ENCODE measurements around the gene GTF2IRD1. TPM values are rescaled to one million over a fixed set of nuclear protein-coding genes. Genes with fewer than 3 reads are reported as not detected.

Gene GTF2IRD1
- polyA plus RNA-seq, 1 of the 3 experiments (the other 2 are of a cell fraction): 26.4 TPM

GRCh38 chr7:74505471-74506324 is 52.0 kb downstream of the GTF2IRD1 start:
- POLR2A ChIA-PET: interaction anchor here (0.6 to 1.4 kb wide), 11 partner anchors 8 to 151 kb away, joined by 3 to 8 read pairs (median 4); partner anchors contain the start of gene GTF2I
- TF ChIP-seq EP300 (IDR thresholded peaks at IDR 0.05; ENCODE audit: borderline replicate concordance in 1 of 2, low read depth in 1 of 2, low read length in 1 of 2) (peak in 1 of 2 experiments; percentile 98; a peak in 2 of 4 replicates), REST (IDR thresholded peaks at IDR 0.05; ENCODE audit: low read depth, low read length) (no peak), GATA2 (CRISPR knock-in tag; IDR thresholded peaks at IDR 0.05) (peak; percentile 78; the same call in 1 of the 2 replicates), POLR2AphosphoS5 (IDR thresholded peaks at IDR 0.05; ENCODE audit: low read depth, low read length) (peak; percentile 40; the same call in 1 of the 2 replicates), CHD2 (IDR thresholded peaks at IDR 0.05; ENCODE audit: low read length, partially characterized antibody) (peak; percentile 94), NRF1 (IDR thresholded peaks at IDR 0.05; ENCODE audit: low read depth, low read length) (no peak), RAD21 (IDR thresholded peaks at IDR 0.05; ENCODE audit: low read length) (peak; percentile 30), FOSL2 (IDR thresholded peaks at IDR 0.05; ENCODE audit: borderline replicate concordance, low read depth) (no peak), FOXJ3 (CRISPR knock-in tag; IDR thresholded peaks at IDR 0.05) (peak; percentile 98), RCOR1 (IDR thresholded peaks at IDR 0.05; ENCODE audit: low read length) (peak; percentile 91; the same call in 1 of the 2 replicates), MXI1 (IDR thresholded peaks at IDR 0.05; ENCODE audit: low read depth, low read length) (peak; percentile 96)
- Histone ChIP-seq H3K9me3 (no peaks in the 10 kb centered on the region), H3F3A (replicated peaks; ENCODE audit: insufficient read depth) (peaks cover 12% of the 10 kb centered on the region), H3K9ac (no peak overlapping the region), H3K27ac (ENCODE audit: low read depth in 2 of 2, low read length in 1 of 2) (peak overlapping the region; percentile 42 to 95; a peak in 3 of 4 replicates), H2AFZ (ENCODE audit: low read depth) (no peak overlapping the region), H3K79me2 (ENCODE audit: insufficient read depth) (peaks cover 25% of the 10 kb centered on the region), H3K9me2 (no peaks in the 10 kb centered on the region), H3K4me2 (no peak overlapping the region), H3K36me3 (replicated peaks in 1 of 2; ENCODE audit: control insufficient read depth in 1 of 2, insufficient read depth in 2 of 2, low read length in 1 of 2) (no peaks in the 10 kb centered on the region), H4K20me1 (ENCODE audit: insufficient read depth) (0 out of 2 replicates have a peak, but pooled peaks cover 11% of the 10 kb centered on the region), H3K27me3 (ENCODE audit: insufficient read depth) (no peaks in the 10 kb centered on the region), H3K4me3 (ENCODE audit: low read depth in 2 of 2, low read length in 1 of 2) (no peak overlapping the region), H3K4me1 (ENCODE audit: control insufficient read depth in 1 of 2, insufficient read depth in 2 of 2, low read depth in 1 of 2, low read length in 1 of 2) (peaks cover 0 to 42% of the 10 kb centered on the region in 2 experiments; a peak in 1 of 4 replicates)
- CTCF ChIA-PET: interaction anchor here (0.5 to 3.4 kb wide), 17 partner anchors 8 to 1673 kb away, joined by 3 to 22 read pairs (median 4); partner anchors contain the start of gene GTF2IRD1
- DNase-seq: peak; percentile 97
- 61% methylated on average over 16 of the region's 20 CpGs for WGBS (ENCODE audit: low lambda C conversion rate)
